B cell (primary cell): Measurements from ENCODE around the gene ELAC1.

ENCODE experiments used
- EZH2 ChIP-seq: IDR thresholded peaks from 2 replicates; pipeline ENCODE4 v1.6.1; 2012; ENCODE audit warnings: borderline replicate concordance, low read depth, mild to moderate bottlenecking, moderate library complexity, low read length; ENCODE audit not compliant: insufficient read depth, poor library complexity, severe bottlenecking
- TF ChIP-seq, protein P1 (sequence below): fragments of 200-600 bp; IDR thresholded peaks from one replicate; pipeline ENCODE4 v1.8.0; 2022; ENCODE audit warnings: antibody characterized with exemption, mild to moderate bottlenecking

DNA sequence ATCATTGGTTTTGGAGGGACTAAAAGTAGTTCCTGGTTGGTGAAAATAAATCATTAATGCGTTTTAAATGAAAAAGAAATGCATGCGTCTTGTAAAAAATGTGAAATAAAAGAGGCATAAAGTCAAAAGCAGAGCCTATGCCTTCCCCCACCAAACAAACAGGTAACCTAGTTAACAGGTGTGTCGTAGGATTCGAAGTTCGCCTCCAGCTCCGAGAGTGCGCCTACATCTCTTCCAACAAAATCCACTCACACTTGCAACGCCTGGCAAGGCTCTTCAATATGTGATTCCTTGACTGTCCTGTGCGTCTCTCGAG is 61.5 kb downstream of the ELAC1 start:
- TF ChIP-seq, protein P1, sequence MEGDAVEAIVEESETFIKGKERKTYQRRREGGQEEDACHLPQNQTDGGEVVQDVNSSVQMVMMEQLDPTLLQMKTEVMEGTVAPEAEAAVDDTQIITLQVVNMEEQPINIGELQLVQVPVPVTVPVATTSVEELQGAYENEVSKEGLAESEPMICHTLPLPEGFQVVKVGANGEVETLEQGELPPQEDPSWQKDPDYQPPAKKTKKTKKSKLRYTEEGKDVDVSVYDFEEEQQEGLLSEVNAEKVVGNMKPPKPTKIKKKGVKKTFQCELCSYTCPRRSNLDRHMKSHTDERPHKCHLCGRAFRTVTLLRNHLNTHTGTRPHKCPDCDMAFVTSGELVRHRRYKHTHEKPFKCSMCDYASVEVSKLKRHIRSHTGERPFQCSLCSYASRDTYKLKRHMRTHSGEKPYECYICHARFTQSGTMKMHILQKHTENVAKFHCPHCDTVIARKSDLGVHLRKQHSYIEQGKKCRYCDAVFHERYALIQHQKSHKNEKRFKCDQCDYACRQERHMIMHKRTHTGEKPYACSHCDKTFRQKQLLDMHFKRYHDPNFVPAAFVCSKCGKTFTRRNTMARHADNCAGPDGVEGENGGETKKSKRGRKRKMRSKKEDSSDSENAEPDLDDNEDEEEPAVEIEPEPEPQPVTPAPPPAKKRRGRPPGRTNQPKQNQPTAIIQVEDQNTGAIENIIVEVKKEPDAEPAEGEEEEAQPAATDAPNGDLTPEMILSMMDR: no peak
- no peak for TF ChIP-seq EZH2
